GM13976 (cell line): ENCODE measurements around the gene HBA1.
"Not testable (repeated sequence)": the region's sequence is repeated elsewhere in the genome, so short reads cannot be mapped to it uniquely, and the experiment has no call there.

Experiments used
- DNase-seq: peaks from one replicate; pipeline ENCODE4 v3.0.0; 2012; ENCODE audit warnings: low spot score
- in situ Hi-C: fragments of 300-500 bp; cut with MboI; formaldehyde crosslinking; loops from one replicate; pipeline ENCODE4 v1.12.0; 2022; ENCODE audit warnings: low sequenced_read_pairs, mixed read lengths, inconsistent platforms; ENCODE audit not compliant: unreplicated experiment
- TF ChIP-seq, protein P1 (sequence below): IDR thresholded peaks from 2 replicates; pipeline ENCODE4 v1.5.1; 2012; ENCODE audit warnings: borderline replicate concordance, mild to moderate bottlenecking; ENCODE audit not compliant: insufficient read depth; ENCODE audit errors: extremely low read depth, missing control alignments, control extremely low read depth

Gene HBA1

DNA sequence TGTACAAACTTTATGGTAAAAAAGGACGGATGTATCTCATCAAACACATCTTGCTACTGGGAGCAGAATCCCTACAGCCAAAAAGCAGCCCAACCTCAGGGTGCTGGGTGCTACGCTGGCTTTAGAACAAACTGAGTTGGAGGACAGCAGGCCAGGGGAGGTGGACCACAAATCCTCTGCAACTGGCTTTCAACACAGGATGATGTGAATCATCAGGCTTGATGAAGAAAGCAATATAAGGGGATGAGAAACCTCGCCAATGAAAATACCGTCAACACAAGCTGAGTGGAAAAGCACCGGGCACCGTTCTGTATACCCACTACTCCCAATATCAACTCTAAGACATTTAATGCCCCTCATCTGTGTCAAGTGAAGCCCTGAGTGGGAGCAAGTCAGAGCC is 18.0 kb downstream of the HBA1 start:
- TF ChIP-seq, protein P1, sequence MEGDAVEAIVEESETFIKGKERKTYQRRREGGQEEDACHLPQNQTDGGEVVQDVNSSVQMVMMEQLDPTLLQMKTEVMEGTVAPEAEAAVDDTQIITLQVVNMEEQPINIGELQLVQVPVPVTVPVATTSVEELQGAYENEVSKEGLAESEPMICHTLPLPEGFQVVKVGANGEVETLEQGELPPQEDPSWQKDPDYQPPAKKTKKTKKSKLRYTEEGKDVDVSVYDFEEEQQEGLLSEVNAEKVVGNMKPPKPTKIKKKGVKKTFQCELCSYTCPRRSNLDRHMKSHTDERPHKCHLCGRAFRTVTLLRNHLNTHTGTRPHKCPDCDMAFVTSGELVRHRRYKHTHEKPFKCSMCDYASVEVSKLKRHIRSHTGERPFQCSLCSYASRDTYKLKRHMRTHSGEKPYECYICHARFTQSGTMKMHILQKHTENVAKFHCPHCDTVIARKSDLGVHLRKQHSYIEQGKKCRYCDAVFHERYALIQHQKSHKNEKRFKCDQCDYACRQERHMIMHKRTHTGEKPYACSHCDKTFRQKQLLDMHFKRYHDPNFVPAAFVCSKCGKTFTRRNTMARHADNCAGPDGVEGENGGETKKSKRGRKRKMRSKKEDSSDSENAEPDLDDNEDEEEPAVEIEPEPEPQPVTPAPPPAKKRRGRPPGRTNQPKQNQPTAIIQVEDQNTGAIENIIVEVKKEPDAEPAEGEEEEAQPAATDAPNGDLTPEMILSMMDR = no peak
- in situ Hi-C loops = no loop called here
- DNase-seq = no peak

DNA sequence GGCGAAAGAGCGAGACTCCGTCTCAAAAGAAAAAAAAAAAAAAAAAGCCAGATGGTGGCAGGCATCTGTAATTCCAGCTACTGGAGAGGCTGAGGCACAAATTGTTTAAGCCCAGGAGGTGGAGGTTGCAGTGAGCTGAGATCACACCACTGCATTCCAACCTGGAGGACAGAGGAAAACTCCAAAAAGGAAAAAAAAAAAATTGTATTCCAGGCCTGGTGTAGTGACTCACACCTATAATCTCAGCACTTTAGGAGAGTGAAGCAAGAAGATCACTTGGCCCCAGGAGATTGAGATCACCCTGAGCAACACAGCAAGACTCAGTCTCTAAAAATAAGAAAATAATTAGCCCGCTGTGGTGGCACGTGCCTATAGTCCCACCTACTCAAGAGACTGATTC is 23.9 kb downstream of the HBA1 start:
- DNase-seq = no peak
- TF ChIP-seq, protein P1 = no peak
- in situ Hi-C loops = no loop called here

DNA sequence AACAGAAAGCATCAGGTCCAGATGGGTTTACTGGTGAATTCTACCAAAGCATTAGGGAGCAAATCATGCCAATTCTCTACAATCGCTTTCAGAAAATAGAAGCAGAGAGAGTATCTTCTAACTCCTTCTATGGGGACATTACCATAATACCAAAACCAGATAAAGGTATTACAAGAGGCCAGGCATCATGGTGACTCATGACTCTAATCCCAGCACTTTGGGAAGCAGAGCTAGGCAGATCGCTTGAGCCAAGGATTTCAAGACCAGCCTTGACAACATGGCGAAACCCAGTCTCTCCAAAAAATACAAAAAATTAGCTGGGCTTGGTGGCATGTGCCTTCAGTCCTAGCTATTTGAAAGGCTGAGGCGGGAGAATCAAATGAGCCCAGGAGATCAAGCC is 26.8 kb downstream of the HBA1 start:
- TF ChIP-seq, protein P1 = no peak
- in situ Hi-C loops = no loop called here
- no peak for DNase-seq

DNA sequence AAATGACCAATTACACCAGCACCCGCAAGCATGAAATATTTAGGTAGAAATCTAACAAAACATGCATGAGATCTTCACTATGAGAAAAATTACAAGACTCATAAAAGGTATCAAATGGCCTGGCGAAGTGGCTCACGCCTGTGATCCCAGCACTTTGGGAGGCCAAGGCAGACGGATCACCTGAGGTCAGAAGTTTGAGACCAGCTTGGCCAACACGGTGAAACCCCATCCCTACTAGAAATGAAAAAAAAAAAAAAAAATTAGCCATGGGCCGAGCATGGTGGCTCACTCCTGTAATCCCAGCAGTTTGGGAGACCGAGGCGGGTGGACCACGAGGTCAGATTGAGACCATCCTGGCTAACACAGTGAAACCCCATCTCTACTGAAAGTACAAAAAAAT is 27.6 kb downstream of the HBA1 start:
- DNase-seq, in situ Hi-C loops: not testable (repeated sequence)

DNA sequence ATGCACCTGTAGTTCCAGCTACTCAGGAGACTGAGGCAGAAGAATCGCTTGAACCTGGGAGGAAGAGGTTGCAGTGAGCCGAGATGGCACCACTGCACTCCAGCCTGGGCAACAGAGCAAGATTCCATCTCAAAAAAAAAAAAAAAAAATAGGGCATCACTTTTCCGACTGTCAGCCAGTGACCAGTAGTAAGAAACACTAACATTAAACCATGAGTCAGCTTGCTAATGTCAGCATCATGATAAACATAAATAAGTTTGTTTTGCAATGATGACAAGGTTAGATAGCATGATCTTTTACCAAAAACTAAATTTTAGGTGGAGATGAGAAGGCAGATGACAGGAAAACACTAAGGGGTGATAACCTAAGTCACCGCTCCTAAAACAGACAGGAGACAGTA is 32.9 kb downstream of the HBA1 start:
- in situ Hi-C loops, DNase-seq: not testable (repeated sequence)

DNA sequence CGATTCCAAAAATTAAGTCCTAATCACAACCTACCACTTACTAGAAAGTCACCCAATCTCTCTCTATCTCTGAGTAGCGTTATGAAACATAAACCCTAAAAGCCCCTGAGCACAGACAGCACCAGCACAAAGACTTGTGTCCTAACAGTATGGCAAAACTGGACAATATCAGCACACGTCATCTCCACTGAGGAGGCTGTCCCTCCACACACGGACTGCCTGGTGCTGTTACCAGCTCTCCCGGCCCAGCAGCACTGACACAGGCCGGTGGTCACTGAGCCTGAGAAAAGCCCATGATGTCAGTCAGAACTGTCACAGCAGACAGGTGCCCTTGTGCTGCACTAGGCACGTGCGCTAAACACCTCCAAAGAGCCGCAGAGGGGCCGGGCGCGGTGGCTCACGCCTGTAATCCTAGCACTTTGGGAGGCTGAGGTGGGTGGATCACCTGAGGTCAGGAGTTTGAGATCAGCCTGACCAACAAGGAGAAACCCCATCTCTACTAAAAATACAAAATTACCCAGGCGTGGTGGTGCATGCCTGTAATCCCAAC is 35.2 kb downstream of the HBA1 start:
- DNase-seq, in situ Hi-C loops: not testable (repeated sequence)

DNA sequence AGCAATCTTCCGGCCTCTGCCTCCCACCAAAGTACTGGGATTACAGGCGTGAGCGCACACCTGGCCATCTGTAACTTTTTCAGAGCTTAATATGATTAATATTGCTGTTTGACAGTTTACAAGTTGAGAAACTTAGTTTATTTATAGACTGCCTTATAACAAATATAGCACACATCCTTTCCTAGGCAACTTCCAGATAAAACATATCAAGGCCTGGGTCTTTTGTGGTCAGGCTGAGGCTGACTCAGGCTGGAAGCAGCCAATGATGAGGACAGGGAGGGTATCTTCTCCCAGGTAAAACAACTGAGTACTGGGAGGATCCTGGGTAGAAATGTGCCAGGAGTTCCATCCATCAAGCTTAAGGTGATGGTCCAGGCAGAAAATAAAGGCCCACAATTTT is 36.5 kb downstream of the HBA1 start:
- in situ Hi-C loops = no loop called here

DNA sequence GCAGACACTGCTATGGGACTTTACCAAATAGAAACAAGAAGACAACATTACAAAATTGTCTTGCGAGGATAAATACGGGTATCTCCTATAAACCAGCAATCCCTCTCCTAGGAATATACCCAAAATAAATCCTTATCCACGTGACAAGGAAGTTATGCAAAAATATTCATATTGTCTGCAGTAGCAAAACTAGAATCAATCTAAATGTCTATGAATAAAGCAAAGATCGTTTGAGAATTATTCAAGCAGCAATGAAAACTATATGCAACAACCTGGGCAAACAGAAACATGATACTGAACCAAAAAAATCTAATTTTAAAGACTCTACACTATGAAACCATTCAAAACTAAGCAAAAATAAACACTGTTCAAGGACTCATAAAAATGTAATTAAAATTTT is 43.5 kb downstream of the HBA1 start:
- DNase-seq = no peak
- in situ Hi-C loops = no loop called here
- TF ChIP-seq, protein P1 = no peak

More for the DNA sequence above, 36.5 kb downstream of the HBA1 start:
- TF ChIP-seq, protein P1 = no peak
- DNase-seq = no peak
